ENCODE measurements around the gene MAPK14. TPM values are rescaled to one million over a fixed set of nuclear protein-coding genes. Genes with fewer than 3 reads are reported as not detected.

Gene MAPK14
- total RNA-seq, 1 donor from 2014 or later = 73.2 TPM

- no peak for DNase-seq (ENCODE audit: low spot score)
- Mint-ChIP-seq H3K27me3 (ENCODE audit: unreplicated experiment) (no peaks in the 10 kb centered on the region), H3K9me3 (ENCODE audit: unreplicated experiment) (no peaks in the 10 kb centered on the region), H3K4me3 (ENCODE audit: unreplicated experiment) (no peak overlapping the region), H3K4me1 (ENCODE audit: unreplicated experiment) (peaks cover 22% of the 10 kb centered on the region), H3K36me3 (ENCODE audit: low read depth, unreplicated experiment) (no peaks in the 10 kb centered on the region), H3K27ac (ENCODE audit: unreplicated experiment) (peak overlapping the region; percentile 74)
- no peak for TF ChIP-seq CTCF (IDR thresholded peaks at IDR 0.05; ENCODE audit: unreplicated experiment)
Observed at GRCh38 chr6:36067374-36068011, 39.9 kb downstream of the MAPK14 start.

- Mint-ChIP-seq H3K27me3 (ENCODE audit: unreplicated experiment) (no peaks in the 10 kb centered on the region), H3K27ac (ENCODE audit: unreplicated experiment) (peak overlapping the region; percentile 74)
Observed at GRCh38 chr6:36068012-36068392, 40.4 kb downstream of the MAPK14 start.

GRCh38 chr6:36068586-36068985 is 41.0 kb downstream of the MAPK14 start:
- Mint-ChIP-seq H3K36me3 (ENCODE audit: low read depth, unreplicated experiment) (peaks cover 3% of the 10 kb centered on the region), H3K4me1 (ENCODE audit: unreplicated experiment) (peaks cover 22% of the 10 kb centered on the region), H3K27ac (ENCODE audit: unreplicated experiment) (no peak overlapping the region), H3K9me3 (ENCODE audit: unreplicated experiment) (no peaks in the 10 kb centered on the region), H3K27me3 (ENCODE audit: unreplicated experiment) (no peaks in the 10 kb centered on the region), H3K4me3 (ENCODE audit: unreplicated experiment) (no peak overlapping the region)
- no peak for TF ChIP-seq CTCF (IDR thresholded peaks at IDR 0.05; ENCODE audit: unreplicated experiment)
- DNase-seq (ENCODE audit: low spot score) = no peak

More at GRCh38 chr6:36068012-36068392, 40.4 kb downstream of the MAPK14 start:
- Mint-ChIP-seq H3K36me3 (ENCODE audit: low read depth, unreplicated experiment) (no peaks in the 10 kb centered on the region), H3K4me1 (ENCODE audit: unreplicated experiment) (peaks cover 22% of the 10 kb centered on the region), H3K4me3 (ENCODE audit: unreplicated experiment) (no peak overlapping the region), H3K9me3 (ENCODE audit: unreplicated experiment) (no peaks in the 10 kb centered on the region)
- no peak for TF ChIP-seq CTCF (IDR thresholded peaks at IDR 0.05; ENCODE audit: unreplicated experiment)
- no peak for DNase-seq (ENCODE audit: low spot score)

- Mint-ChIP-seq H3K4me3 (ENCODE audit: unreplicated experiment) (no peak overlapping the region), H3K9me3 (ENCODE audit: unreplicated experiment) (no peaks in the 10 kb centered on the region), H3K4me1 (ENCODE audit: unreplicated experiment) (peaks cover 17% of the 10 kb centered on the region), H3K27ac (ENCODE audit: unreplicated experiment) (no peak overlapping the region), H3K27me3 (ENCODE audit: unreplicated experiment) (no peaks in the 10 kb centered on the region), H3K36me3 (ENCODE audit: low read depth, unreplicated experiment) (peaks cover 5% of the 10 kb centered on the region)
- no peak for TF ChIP-seq CTCF (IDR thresholded peaks at IDR 0.05; ENCODE audit: unreplicated experiment)
- no peak for DNase-seq (ENCODE audit: low spot score)
Observed at GRCh38 chr6:36069573-36069972, 42.0 kb downstream of the MAPK14 start.

- H3K4me3 Mint-ChIP-seq (ENCODE audit: unreplicated experiment) = no peak overlapping the region
- peaks cover 11% of the 10 kb centered on the region for H3K4me1 Mint-ChIP-seq (ENCODE audit: unreplicated experiment)
- TF ChIP-seq CTCF (IDR thresholded peaks at IDR 0.05; ENCODE audit: unreplicated experiment) = no peak
- H3K9me3 Mint-ChIP-seq (ENCODE audit: unreplicated experiment) = no peaks in the 10 kb centered on the region
- H3K27ac Mint-ChIP-seq (ENCODE audit: unreplicated experiment) = no peak overlapping the region
- no peak for DNase-seq (ENCODE audit: low spot score)
- H3K27me3 Mint-ChIP-seq (ENCODE audit: unreplicated experiment) = no peaks in the 10 kb centered on the region
- H3K36me3 Mint-ChIP-seq (ENCODE audit: low read depth, unreplicated experiment) = peaks cover 5% of the 10 kb centered on the region
Observed at GRCh38 chr6:36070252-36070651, 42.6 kb downstream of the MAPK14 start.
